ENCODE data around the gene GP1BB. TPM values are rescaled to one million over a fixed set of nuclear protein-coding genes. Genes with fewer than 3 reads are reported as not detected.

GP1BB gene
- total and polyA plus RNA-seq, 2 of the 13 experiments (the other 11 are each of a cell fraction or from before 2014, with no cell fraction given): not detected

DNA sequence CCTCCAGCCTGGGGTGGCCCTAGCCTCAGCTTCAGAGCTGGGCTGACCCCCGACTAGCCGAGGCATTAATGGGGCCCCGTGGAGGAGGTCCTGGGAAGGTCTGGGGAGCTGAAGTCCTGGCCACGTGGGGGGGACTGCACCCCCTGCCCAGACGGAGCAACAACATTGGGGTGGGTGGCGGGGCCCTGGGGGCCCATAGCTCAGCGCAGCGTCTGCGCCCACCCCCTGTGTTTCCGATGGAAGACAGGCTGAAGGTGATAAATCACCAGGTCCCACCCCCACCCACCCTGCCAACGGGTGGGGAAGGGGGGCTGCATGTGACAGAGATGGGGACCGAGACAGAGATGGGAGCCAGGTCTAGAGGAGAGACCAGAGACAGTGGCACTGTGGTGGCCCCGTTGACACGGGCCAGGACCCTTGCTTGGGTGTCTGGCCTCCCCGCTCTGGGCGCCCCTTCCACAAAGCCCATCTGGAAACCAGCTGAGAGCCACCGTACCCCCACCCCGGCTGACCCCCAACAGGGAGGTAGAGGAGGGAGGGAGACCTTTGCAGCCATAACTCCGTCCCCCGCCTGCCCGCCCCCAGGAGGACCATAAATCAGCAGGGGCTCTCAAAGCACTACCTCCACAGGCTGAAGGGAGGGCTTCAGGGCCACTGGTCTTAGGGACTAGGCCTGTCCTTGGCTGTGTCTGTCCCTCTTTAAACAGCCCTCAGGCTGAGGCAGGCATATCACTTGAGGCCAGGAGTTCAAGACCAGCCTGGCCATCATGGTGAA, 8.2 kb downstream of the GP1BB start:
- Histone ChIP-seq H3K4me2 (ENCODE audit: low read depth, low read length) (peak overlapping the region; percentile 91; the same call in 1 of the 2 replicates), H3K36me3 (replicated peaks in 1 of 2; ENCODE audit: control insufficient read depth in 1 of 2, insufficient read depth in 2 of 2, low read length in 2 of 2) (no peaks in the 10 kb centered on the region), H2AFZ (ENCODE audit: low read length) (no peak overlapping the region), H3K9me3 (ENCODE audit: low read length) (no peaks in the 10 kb centered on the region), H3K4me3 (replicated peaks in 1 of 3; ENCODE audit: insufficient read depth in 1 of 3, low read depth in 2 of 3, low read length in 3 of 3) (peak overlapping the region in 1 of 3 experiments; percentile 61; a peak in 1 of 6 replicates), H4K20me1 (ENCODE audit: insufficient read depth, low read length) (no peaks in the 10 kb centered on the region), H3K9ac (ENCODE audit: insufficient read depth, low read depth, low read length) (no peak overlapping the region), H3K27ac (ENCODE audit: extremely low read length, insufficient read depth, low read length) (no peak overlapping the region), H3K79me2 (ENCODE audit: insufficient read depth, low read length) (no peaks in the 10 kb centered on the region), H3K27me3 (ENCODE audit: control insufficient read depth in 1 of 2, insufficient read depth in 2 of 2, low read length in 2 of 2) (peaks cover 8 to 75% of the 10 kb centered on the region in 2 experiments; a peak in 4 of 5 replicates), H3K4me1 (ENCODE audit: insufficient read depth, low read length) (peaks cover 29% of the 10 kb centered on the region)
- intact Hi-C loops (cut with micrococcal nuclease; ENCODE audit: unreplicated experiment): loop anchor here (2.0 to 5.0 kb wide), 2 partner anchors 51 to 69 kb away; no protein-coding TSS in a partner anchor
- TF ChIP-seq, protein P1, sequence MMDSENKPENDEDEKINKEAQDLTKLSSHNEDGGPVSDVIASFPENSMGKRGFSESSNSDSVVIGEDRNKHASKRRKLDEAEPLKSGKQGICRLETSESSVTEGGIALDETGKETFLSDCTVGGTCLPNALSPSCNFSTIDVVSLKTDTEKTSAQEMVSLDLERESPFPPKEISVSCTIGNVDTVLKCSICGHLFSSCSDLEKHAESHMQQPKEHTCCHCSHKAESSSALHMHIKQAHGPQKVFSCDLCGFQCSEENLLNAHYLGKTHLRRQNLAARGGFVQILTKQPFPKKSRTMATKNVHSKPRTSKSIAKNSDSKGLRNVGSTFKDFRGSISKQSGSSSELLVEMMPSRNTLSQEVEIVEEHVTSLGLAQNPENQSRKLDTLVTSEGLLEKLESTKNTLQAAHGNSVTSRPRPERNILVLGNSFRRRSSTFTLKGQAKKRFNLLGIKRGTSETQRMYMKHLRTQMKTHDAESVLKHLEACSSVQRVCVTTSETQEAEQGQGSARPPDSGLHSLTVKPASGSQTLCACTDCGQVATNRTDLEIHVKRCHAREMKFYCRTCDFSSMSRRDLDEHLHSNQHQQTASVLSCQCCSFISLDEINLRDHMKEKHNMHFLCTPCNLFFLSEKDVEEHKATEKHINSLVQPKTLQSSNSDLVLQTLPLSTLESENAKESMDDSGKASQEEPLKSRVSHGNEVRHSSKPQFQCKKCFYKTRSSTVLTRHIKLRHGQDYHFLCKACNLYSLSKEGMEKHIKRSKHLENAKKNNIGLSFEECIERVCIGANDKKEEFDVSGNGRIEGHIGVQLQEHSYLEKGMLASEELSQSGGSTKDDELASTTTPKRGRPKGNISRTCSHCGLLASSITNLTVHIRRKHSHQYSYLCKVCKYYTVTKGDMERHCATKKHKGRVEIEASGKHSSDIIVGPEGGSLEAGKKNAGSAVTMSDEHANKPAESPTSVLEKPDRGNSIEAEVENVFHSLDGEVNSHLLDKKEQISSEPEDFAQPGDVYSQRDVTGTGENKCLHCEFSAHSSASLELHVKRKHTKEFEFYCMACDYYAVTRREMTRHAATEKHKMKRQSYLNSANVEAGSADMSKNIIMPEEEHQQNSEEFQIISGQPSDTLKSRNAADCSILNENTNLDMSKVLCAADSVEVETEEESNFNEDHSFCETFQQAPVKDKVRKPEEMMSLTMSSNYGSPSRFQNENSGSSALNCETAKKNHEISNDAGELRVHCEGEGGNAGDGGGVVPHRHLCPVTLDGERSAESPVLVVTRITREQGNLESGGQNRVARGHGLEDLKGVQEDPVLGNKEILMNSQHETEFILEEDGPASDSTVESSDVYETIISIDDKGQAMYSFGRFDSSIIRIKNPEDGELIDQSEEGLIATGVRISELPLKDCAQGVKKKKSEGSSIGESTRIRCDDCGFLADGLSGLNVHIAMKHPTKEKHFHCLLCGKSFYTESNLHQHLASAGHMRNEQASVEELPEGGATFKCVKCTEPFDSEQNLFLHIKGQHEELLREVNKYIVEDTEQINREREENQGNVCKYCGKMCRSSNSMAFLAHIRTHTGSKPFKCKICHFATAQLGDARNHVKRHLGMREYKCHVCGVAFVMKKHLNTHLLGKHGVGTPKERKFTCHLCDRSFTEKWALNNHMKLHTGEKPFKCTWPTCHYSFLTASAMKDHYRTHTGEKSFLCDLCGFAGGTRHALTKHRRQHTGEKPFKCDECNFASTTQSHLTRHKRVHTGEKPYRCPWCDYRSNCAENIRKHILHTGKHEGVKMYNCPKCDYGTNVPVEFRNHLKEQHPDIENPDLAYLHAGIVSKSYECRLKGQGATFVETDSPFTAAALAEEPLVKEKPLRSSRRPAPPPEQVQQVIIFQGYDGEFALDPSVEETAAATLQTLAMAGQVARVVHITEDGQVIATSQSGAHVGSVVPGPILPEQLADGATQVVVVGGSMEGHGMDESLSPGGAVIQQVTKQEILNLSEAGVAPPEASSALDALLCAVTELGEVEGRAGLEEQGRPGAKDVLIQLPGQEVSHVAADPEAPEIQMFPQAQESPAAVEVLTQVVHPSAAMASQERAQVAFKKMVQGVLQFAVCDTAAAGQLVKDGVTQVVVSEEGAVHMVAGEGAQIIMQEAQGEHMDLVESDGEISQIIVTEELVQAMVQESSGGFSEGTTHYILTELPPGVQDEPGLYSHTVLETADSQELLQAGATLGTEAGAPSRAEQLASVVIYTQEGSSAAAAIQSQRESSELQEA (CRISPR knock-in tag; IDR thresholded peaks at IDR 0.05; ENCODE audit: not compliant biosample characterization): peak; percentile 3
- TF ChIP-seq HMG20B (CRISPR knock-in tag; conservative IDR thresholded peaks at IDR 0.05) (no peak), TBX2 (CRISPR knock-in tag; IDR thresholded peaks at IDR 0.05; ENCODE audit: borderline replicate concordance) (no peak)
- FAIRE-seq (no peak), ATAC-seq (peak; percentile 2; the same call in 2 of the 3 replicates), DNase-seq (ENCODE audit: low spot score) (no peak)
- WGBS (ENCODE audit: low lambda C conversion rate): no CpG with 5 or more reads among the region's 21 CpGs
- POLR2A ChIA-PET: interaction anchor here (0.7 to 1.1 kb wide), 2 partner anchors 124 to 210 kb away, joined by 3 read pairs; partner anchors contain the start of genes COMT and TXNRD2
- BruUV-seq (replicated peaks): no TSS peak
- CTCF ChIA-PET (ENCODE audit: low intra/inter-chr PET ratio, low total read pairs): interaction anchor here (1.6 to 2.7 kb wide), 3 partner anchors 25 to 178 kb away, joined by 4 to 39 read pairs (median 12); no protein-coding TSS in a partner anchor
- in situ Hi-C loops (cut with HindIII; ENCODE audit: extremely low pct_ligation_motif_present, low pct_unique_long_range_greater_than_20kb): loop anchor here (5.0 kb wide), 1 partner anchor 171 kb away; no protein-coding TSS in a partner anchor

Data from HepG2 (cell line).